Ascending aorta (tissue), 2 donors: ENCODE results near the gene ARHGAP26. TPM values are rescaled to one million over a fixed set of nuclear protein-coding genes. Genes with fewer than 3 reads are reported as not detected.

Source experiments
- DNase-seq, 2 donors: peaks; one replicate each; pipeline ENCODE4 v3.0.0-alpha.2; 2019; ENCODE audit warnings: low spot score in 2 of 2
- H3K27ac ChIP-seq, 2 donors: fragments of 200-600 bp; sonication (generic); one replicate each; pipeline ENCODE4 v1.5.1; 2016 to 2017; ENCODE audit warnings: mild to moderate bottlenecking in 1 of 2
- H3K27me3 ChIP-seq: fragments of 200-600 bp; sonication (generic); one replicate; pipeline ENCODE4 v1.5.1; 2017
- H3K36me3 ChIP-seq, 2 donors: fragments of 200-600 bp; sonication (generic); one replicate each; pipeline ENCODE4 v1.5.1; 2016
- H3K4me1 ChIP-seq, 2 donors: fragments of 200-600 bp; sonication (generic); one replicate each; pipeline ENCODE4 v1.5.1; 2016 to 2017; ENCODE audit warnings: mild to moderate bottlenecking in 1 of 2
- H3K4me3 ChIP-seq, 2 donors: fragments of 200-600 bp; sonication (generic); one replicate each; pipeline ENCODE4 v1.5.1; 2016 to 2017; ENCODE audit warnings: mild to moderate bottlenecking in 1 of 2
- H3K9me3 ChIP-seq, 2 donors: fragments of 200-600 bp; sonication (generic); one replicate each; pipeline ENCODE4 v1.5.1; 2016
- intact Hi-C: fragments of 100-400 bp; cut with DNase I; formaldehyde crosslinking; loops from one replicate; pipeline ENCODE4 v1.15.1; 2023
- total RNA-seq: library from RNA; depleted of rRNA; stranded (reverse); fragments of >200 nt; gene quantifications from one replicate; pipeline ENCODE4 v1.1.0, GENCODE V29; 2016
- TF ChIP-seq, protein P1 (sequence below), 3 experiments: fragments of 200-600 bp in 2 of 3; fragments of 450-650 bp in 1 of 3; sonication (generic) in 2 of 3; IDR thresholded peaks; one replicate each; pipeline ENCODE4 v1.5.1; 2016 to 2019; ENCODE audit warnings: antibody characterized with exemption in 3 of 3, mild to moderate bottlenecking in 1 of 3, moderate library complexity in 1 of 3

Gene ARHGAP26
- total RNA-seq, 1 donor from 2014 or later, result 34.9 TPM

DNA sequence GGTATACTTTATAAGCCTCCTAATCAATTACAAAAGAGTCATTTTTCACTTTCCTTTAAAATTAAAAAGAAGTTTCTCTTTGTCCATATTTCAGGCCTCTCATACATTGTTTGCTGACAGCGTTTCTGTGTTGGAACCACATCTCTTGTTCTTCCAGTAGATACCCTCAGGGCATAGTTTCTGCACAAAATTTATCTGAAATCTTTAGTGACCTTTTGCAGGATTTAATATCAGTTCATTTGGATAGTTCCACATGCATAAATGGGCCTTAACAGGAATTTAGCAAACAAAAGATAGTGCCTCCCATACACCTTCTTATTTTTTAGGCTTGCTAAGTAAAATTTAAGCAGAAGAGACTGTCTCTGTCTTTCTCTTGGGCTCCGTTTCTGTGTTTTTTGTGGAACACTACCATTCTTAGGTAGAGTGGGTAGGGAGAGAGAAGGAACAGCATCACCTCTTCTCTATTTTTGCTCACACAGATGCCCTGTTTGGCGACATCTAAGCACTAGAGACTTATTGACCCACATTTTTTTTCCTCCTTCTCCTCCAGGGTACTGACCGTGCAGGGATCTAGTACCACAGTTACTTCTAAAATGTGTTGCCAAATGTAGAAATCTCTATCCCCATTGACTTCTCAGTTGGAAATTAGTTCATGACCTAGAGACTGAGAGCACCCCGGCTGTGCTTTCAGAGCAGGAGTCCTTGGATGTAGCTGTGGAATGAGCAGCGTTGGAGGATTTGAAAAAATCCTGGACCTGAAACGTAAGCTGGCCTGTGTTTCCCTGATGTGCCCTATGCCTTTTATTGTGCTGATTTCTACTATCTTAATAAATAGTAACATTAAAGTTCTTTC, 22.1 kb downstream of the ARHGAP26 start:
- H3K27me3 ChIP-seq, result no peaks in the 10 kb centered on the region
- H3K4me3 ChIP-seq, result no peak overlapping the region
- intact Hi-C loops, result no loop called here
- H3K9me3 ChIP-seq, result no peaks in the 10 kb centered on the region
- no peaks in the 10 kb centered on the region for H3K36me3 ChIP-seq
- H3K4me1 ChIP-seq, result peaks cover 0 to 3% of the 10 kb centered on the region in 2 donors
- no peak for DNase-seq
- no peak overlapping the region for H3K27ac ChIP-seq
- TF ChIP-seq, protein P1, sequence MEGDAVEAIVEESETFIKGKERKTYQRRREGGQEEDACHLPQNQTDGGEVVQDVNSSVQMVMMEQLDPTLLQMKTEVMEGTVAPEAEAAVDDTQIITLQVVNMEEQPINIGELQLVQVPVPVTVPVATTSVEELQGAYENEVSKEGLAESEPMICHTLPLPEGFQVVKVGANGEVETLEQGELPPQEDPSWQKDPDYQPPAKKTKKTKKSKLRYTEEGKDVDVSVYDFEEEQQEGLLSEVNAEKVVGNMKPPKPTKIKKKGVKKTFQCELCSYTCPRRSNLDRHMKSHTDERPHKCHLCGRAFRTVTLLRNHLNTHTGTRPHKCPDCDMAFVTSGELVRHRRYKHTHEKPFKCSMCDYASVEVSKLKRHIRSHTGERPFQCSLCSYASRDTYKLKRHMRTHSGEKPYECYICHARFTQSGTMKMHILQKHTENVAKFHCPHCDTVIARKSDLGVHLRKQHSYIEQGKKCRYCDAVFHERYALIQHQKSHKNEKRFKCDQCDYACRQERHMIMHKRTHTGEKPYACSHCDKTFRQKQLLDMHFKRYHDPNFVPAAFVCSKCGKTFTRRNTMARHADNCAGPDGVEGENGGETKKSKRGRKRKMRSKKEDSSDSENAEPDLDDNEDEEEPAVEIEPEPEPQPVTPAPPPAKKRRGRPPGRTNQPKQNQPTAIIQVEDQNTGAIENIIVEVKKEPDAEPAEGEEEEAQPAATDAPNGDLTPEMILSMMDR (IDR thresholded peaks at IDR 0.05), result no peak

DNA sequence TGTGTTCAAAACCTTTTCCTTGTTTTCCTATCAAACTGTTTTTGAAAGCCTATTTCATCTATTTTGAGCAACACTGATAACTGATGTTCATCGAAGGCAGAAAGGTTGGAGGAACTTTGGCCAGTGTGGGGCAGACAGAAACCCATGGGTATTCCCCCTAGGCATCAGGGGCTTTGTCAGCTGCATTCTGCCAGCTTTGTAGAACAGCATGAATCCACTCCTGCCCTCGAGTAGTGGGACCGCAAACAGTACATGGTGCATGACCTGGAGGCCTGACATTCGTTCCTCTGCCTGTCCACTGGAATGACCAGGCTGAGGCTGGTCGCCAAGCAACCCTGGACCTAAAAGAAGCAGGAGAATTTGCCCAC, 22.7 kb downstream of the ARHGAP26 start:
- Histone ChIP-seq H3K4me1 (peaks cover 0 to 3% of the 10 kb centered on the region in 2 donors), H3K27ac (no peak overlapping the region), H3K9me3 (no peaks in the 10 kb centered on the region), H3K36me3 (no peaks in the 10 kb centered on the region), H3K4me3 (no peak overlapping the region), H3K27me3 (no peaks in the 10 kb centered on the region)
- intact Hi-C loops, result no loop called here
- TF ChIP-seq, protein P1 (IDR thresholded peaks at IDR 0.05), result no peak
- DNase-seq, result no peak

DNA sequence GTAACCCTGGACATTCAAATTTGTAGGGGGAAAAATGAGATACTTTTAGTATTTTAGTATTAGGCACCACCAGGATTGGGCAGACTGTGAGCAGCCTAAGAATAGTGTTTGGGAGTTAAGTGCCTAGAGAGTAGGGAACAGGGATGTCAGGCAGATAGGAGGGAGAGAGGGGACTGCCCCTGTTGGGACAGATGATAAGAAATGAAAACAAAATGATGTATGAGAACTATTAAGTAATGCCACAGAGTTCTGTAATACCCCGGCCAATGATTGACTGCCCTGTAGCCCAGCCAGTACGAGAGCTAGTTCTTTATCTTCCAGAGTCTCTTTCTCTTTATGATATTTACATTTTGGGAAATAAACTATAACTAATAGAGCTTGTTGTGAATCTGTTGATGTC, 24.4 kb downstream of the ARHGAP26 start:
- DNase-seq, result no peak
- H3K4me1 ChIP-seq, result peaks cover 0 to 3% of the 10 kb centered on the region in 2 donors
- no peaks in the 10 kb centered on the region for H3K36me3 ChIP-seq
- H3K27me3 ChIP-seq, result no peaks in the 10 kb centered on the region
- H3K4me3 ChIP-seq, result no peak overlapping the region
- intact Hi-C loops, result no loop called here
- TF ChIP-seq, protein P1 (IDR thresholded peaks at IDR 0.05), result no peak
- H3K27ac ChIP-seq, result no peak overlapping the region
- no peaks in the 10 kb centered on the region for H3K9me3 ChIP-seq

DNA sequence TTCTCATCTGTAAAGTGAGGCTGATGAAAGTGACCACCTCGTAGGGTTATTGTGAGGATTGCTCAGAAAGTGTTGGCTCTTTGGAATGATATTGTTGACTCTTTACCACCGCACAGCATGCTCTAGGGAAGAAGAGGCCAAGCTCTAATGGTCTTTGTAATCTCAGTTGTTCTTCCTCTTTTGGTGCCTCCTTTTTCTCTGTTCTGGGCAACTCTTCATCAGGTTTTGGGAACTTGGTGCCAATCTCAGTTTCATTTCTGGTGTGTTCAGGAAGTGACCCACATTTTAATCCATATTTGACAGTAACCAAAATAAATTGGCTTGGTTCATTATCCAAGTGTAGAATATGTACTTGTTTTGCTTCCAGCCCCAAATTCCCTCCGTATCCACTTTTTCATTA, 25.1 kb downstream of the ARHGAP26 start:
- Histone ChIP-seq H3K36me3 (no peaks in the 10 kb centered on the region), H3K27ac (peak overlapping the region in 1 of 2 donors; percentile 42), H3K9me3 (no peaks in the 10 kb centered on the region), H3K27me3 (no peaks in the 10 kb centered on the region), H3K4me1 (peaks cover 0 to 3% of the 10 kb centered on the region in 2 donors), H3K4me3 (no peak overlapping the region)
- no peak for DNase-seq
- TF ChIP-seq, protein P1 (IDR thresholded peaks at IDR 0.05), result no peak
- intact Hi-C loops, result no loop called here

DNA sequence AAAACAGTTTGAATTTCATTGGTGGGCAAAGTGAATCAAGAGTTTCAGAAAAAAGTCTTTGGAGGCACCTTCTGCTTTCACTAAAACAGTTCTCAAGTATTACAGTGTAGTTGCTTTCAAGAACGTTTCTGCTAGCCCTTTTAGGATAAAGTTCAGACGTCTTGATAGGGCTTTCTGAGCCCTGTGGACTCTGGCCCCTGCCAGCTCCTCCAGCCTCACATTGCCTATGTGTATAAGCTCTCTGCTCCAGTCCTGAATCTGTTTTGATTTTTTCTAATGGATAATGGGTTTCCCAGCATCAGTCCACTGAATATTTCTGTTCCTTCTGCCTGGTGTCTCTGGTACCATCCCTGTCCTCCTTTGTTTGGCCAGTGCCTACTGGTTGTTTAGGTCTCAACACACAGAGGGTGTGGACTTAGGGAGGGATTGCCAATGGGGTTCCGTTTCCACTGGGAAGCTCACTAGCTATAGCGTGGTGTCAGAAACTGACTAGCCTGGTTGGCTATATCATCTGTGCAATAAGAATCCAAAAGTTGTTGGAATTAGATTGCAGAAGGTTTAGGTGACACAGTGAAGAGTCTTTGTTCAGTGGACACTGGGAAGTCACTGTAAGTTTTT, 26.4 kb downstream of the ARHGAP26 start:
- Histone ChIP-seq H3K36me3 (no peaks in the 10 kb centered on the region), H3K4me1 (peaks cover 0 to 3% of the 10 kb centered on the region in 2 donors), H3K27me3 (no peaks in the 10 kb centered on the region), H3K9me3 (no peaks in the 10 kb centered on the region), H3K27ac (no peak overlapping the region), H3K4me3 (no peak overlapping the region)
- intact Hi-C loops, result no loop called here
- TF ChIP-seq, protein P1 (IDR thresholded peaks at IDR 0.05), result no peak
- DNase-seq, result no peak
